GM13976 (cell line): ENCODE results near the gene CAPN11.

ENCODE experiments used
- DNase-seq: peaks from one replicate; pipeline ENCODE4 v3.0.0; 2012; ENCODE audit warnings: low spot score
- CTCF ChIP-seq: IDR thresholded peaks from 2 replicates; pipeline ENCODE4 v1.5.1; 2012; ENCODE audit warnings: borderline replicate concordance, mild to moderate bottlenecking; ENCODE audit not compliant: insufficient read depth; ENCODE audit errors: extremely low read depth, missing control alignments, control extremely low read depth
- in situ Hi-C: fragments of 300-500 bp; cut with MboI; formaldehyde crosslinking; loops from one replicate; pipeline ENCODE4 v1.12.0; 2022; ENCODE audit warnings: low sequenced_read_pairs, mixed read lengths, inconsistent platforms; ENCODE audit not compliant: unreplicated experiment

CAPN11 gene

GRCh38 chr6:44222486-44223318 lies 64.1 kb downstream of the CAPN11 start:
- no peak for TF ChIP-seq CTCF
- in situ Hi-C loops: no loop called here
- peak; percentile 14 for DNase-seq

- in situ Hi-C loops: no loop called here
- no peak for TF ChIP-seq CTCF
- peak; percentile 94 for DNase-seq
Measured at GRCh38 chr6:44223319-44224028, 64.9 kb downstream of the CAPN11 start, which contains the start of gene SLC29A1. TSS of gene SLC29A1 (plus strand) at chr6:44223595. CDS start at chr6:44227314, 3,719 bp downstream.

- in situ Hi-C loops: no loop called here
- TF ChIP-seq CTCF: no peak
- peak; percentile 16 for DNase-seq
Measured at GRCh38 chr6:44224029-44224964, 65.7 kb downstream of the CAPN11 start.

GRCh38 chr6:44224965-44225305 lies 66.3 kb downstream of the CAPN11 start:
- no peak for DNase-seq
- in situ Hi-C loops: no loop called here
- no peak for TF ChIP-seq CTCF

GRCh38 chr6:44225579-44226325 lies 67.1 kb downstream of the CAPN11 start:
- peak; percentile 17 for DNase-seq
- in situ Hi-C loops: no loop called here
- no peak for TF ChIP-seq CTCF
